Measurements from ENCODE around the gene ESRRA. TPM values are rescaled to one million over a fixed set of nuclear protein-coding genes. Genes with fewer than 3 reads are reported as not detected.

ESRRA gene
- total and polyA plus RNA-seq, 2 of the 8 experiments (the other 6 are each of a cell fraction or from before 2014, with no cell fraction given): 18.2 to 37.0 TPM

DNA sequence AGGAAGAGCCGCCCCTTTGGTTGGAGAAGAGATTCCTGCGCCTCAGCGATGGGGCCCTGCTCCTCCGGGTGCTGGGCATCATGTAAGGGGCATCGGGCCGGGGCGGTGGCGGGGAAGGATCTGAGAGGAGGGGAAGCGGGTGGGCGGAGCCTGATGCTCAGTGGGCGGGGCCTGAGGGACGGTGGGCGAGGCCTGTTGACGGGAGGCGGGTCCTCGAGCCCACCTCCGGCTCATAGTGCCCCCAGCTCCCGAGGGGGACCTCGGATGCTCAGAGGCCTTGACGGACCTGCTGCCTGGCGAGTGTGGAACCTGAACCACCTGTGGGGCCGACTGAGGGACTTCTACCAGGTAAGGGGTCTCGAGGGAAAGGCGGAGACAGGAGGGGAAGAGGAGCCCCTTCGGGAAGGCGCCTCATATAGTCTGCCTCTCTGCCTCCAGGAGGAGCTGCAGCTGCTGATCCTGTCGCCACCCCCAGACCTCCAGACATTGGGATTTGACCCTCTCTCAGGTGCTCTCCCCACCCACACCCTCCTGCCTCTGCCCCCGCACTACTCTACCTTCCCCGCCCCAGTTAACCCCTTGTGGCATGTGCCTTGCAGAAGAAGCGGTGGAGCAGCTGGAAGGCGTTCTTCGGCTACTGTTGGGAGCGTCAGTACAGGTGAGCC is 35.5 kb downstream of the ESRRA start (continued):
- TF ChIP-seq HDAC2 (IDR thresholded peaks at IDR 0.05; ENCODE audit: borderline replicate concordance in 1 of 2, low read depth in 2 of 2, low read length in 2 of 2) (no peak), TBP (IDR thresholded peaks at IDR 0.05; ENCODE audit: low read depth, low read length) (peak; percentile 11; the same call in 1 of the 2 replicates), RAD21 (IDR thresholded peaks at IDR 0.05 in 1 of 2, conservative IDR thresholded peaks at IDR 0.05 in 1 of 2; ENCODE audit: low read depth in 2 of 2, low read length in 2 of 2) (peak; percentile 16 to 26; a peak in 2 of 4 replicates), SP4 (IDR thresholded peaks at IDR 0.05; ENCODE audit: low read length) (peak; percentile 75; the same call in 1 of the 2 replicates), CBX8 (IDR thresholded peaks at IDR 0.05; ENCODE audit: borderline replicate concordance, low read depth, low read length) (no peak), CEBPB (IDR thresholded peaks at IDR 0.05; ENCODE audit: low read depth, low read length) (no peak), SP1 (IDR thresholded peaks at IDR 0.05; ENCODE audit: low read depth, low read length) (peak; percentile 70; the same call in 1 of the 2 replicates), HDAC6 (IDR thresholded peaks at IDR 0.05; ENCODE audit: low read depth, low read length) (no peak), ASH2L (IDR thresholded peaks at IDR 0.05; ENCODE audit: low read length) (peak; percentile 21), GABPA (IDR thresholded peaks at IDR 0.05; ENCODE audit: borderline replicate concordance, insufficient read depth, low read length) (peak; percentile 24; the same call in 1 of the 2 replicates)
- TF ChIP-seq, protein P1, sequence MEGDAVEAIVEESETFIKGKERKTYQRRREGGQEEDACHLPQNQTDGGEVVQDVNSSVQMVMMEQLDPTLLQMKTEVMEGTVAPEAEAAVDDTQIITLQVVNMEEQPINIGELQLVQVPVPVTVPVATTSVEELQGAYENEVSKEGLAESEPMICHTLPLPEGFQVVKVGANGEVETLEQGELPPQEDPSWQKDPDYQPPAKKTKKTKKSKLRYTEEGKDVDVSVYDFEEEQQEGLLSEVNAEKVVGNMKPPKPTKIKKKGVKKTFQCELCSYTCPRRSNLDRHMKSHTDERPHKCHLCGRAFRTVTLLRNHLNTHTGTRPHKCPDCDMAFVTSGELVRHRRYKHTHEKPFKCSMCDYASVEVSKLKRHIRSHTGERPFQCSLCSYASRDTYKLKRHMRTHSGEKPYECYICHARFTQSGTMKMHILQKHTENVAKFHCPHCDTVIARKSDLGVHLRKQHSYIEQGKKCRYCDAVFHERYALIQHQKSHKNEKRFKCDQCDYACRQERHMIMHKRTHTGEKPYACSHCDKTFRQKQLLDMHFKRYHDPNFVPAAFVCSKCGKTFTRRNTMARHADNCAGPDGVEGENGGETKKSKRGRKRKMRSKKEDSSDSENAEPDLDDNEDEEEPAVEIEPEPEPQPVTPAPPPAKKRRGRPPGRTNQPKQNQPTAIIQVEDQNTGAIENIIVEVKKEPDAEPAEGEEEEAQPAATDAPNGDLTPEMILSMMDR (IDR thresholded peaks at IDR 0.05; ENCODE audit: control extremely low read depth in 1 of 3, insufficient read depth in 1 of 3, low read depth in 1 of 3, low read length in 3 of 3): peak in 2 of 3 experiments; percentile 26 to 52; a peak in 3 of 4 replicates
